Measurements from ENCODE around the gene WSB1. TPM values are rescaled to one million over a fixed set of nuclear protein-coding genes. Genes with fewer than 3 reads are reported as not detected.
A peak's percentile ranks its signal among the peaks of the same experiment; 100 is the strongest.
"Not testable (repeated sequence)": the region's sequence is repeated elsewhere in the genome, so short reads cannot be mapped to it uniquely, and the experiment has no call there.

WSB1 gene
- 60.7 TPM for total RNA-seq
- polyA plus RNA-seq, result 125 TPM
- long read RNA-seq, donor 1, full-length matches to known transcripts, result 4 of 11 reads
- long read RNA-seq, donor 1, partial matches to known transcripts, result 7 of 11 reads
- long read RNA-seq, donor 1, other reads (novel, unspliced or antisense), result 0 of 11 reads
- long read RNA-seq, donor 2, result 0 reads
- long read RNA-seq, donor 3, full-length matches to known transcripts, result 41 of 99 reads
- long read RNA-seq, donor 3, partial matches to known transcripts, result 58 of 99 reads
- long read RNA-seq, donor 3, other reads (novel, unspliced or antisense), result 0 of 99 reads
- long read RNA-seq, donor 4, full-length matches to known transcripts, result 8 of 90 reads
- long read RNA-seq, donor 4, partial matches to known transcripts, result 82 of 90 reads
- long read RNA-seq, donor 4, other reads (novel, unspliced or antisense), result 0 of 90 reads
- long read RNA-seq, donor 5, full-length matches to known transcripts, result 52 of 171 reads
- long read RNA-seq, donor 5, partial matches to known transcripts, result 119 of 171 reads
- long read RNA-seq, donor 5, other reads (novel, unspliced or antisense), result 0 of 171 reads
- long read RNA-seq, donor 6, full-length matches to known transcripts, result 19 of 49 reads
- long read RNA-seq, donor 6, partial matches to known transcripts, result 30 of 49 reads
- long read RNA-seq, donor 6, other reads (novel, unspliced or antisense), result 0 of 49 reads
- long read RNA-seq, donor 7, full-length matches to known transcripts, result 20 of 56 reads
- long read RNA-seq, donor 7, partial matches to known transcripts, result 36 of 56 reads
- long read RNA-seq, donor 7, other reads (novel, unspliced or antisense), result 0 of 56 reads
- long read RNA-seq, donor 8, full-length matches to known transcripts, result 9 of 9 reads
- long read RNA-seq, donor 8, partial matches to known transcripts, result 0 of 9 reads
- long read RNA-seq, donor 8, other reads (novel, unspliced or antisense), result 0 of 9 reads
- long read RNA-seq, donor 9, full-length matches to known transcripts, result 12 of 64 reads
- long read RNA-seq, donor 9, partial matches to known transcripts, result 52 of 64 reads
- long read RNA-seq, donor 9, other reads (novel, unspliced or antisense), result 0 of 64 reads
- long read RNA-seq, donor 10, full-length matches to known transcripts, result 7 of 38 reads
- long read RNA-seq, donor 10, partial matches to known transcripts, result 31 of 38 reads
- long read RNA-seq, donor 10, other reads (novel, unspliced or antisense), result 0 of 38 reads

GRCh38 chr17:27293898-27294688, at the start of gene WSB1:
Gene WSB1 (plus strand): TSS chr17:27294114. CDS start chr17:27294396, 282 bp downstream.
- Histone ChIP-seq H3K36me3 (ENCODE audit: control insufficient read depth in 2 of 2, insufficient read depth in 2 of 2, low read length in 1 of 2) (no peaks in the 10 kb centered on the region), H3K4me3 (ENCODE audit: low read length in 2 of 2) (peak within 1 kb of the TSS; percentile 92 to 97), H3K4me1 (ENCODE audit: control insufficient read depth in 2 of 2, insufficient read depth in 2 of 2, low read length in 2 of 2) (peaks cover 10 to 16% of the 10 kb centered on the region in 2 donors), H3K27ac (ENCODE audit: low read depth in 1 of 2, low read length in 1 of 2) (peak within 1 kb of the TSS; percentile 99), H3K27me3 (ENCODE audit: control insufficient read depth in 2 of 2, insufficient read depth in 1 of 2, low read length in 1 of 2) (no peaks in the 10 kb centered on the region), H3K9me3 (ENCODE audit: control insufficient read depth in 2 of 2, insufficient read depth in 1 of 2, low read length in 1 of 2) (no peaks in the 10 kb centered on the region)
- under 1% methylated on average over 66 of the region's 66 CpGs for WGBS
- DNase-seq (ENCODE audit: low read depth in 6 of 9, low spot score in 9 of 9), result peak; percentile 79 to 96 (median 89)

- Histone ChIP-seq H3K4me3 (ENCODE audit: low read length in 2 of 2) (no peak overlapping the region), H3K27me3 (ENCODE audit: control insufficient read depth in 2 of 2, insufficient read depth in 1 of 2, low read length in 1 of 2) (no peaks in the 10 kb centered on the region), H3K27ac (ENCODE audit: low read depth in 1 of 2, low read length in 1 of 2) (peak overlapping the region; percentile 63 to 77), H3K4me1 (ENCODE audit: control insufficient read depth in 2 of 2, insufficient read depth in 2 of 2, low read length in 2 of 2) (peaks cover 0 to 5% of the 10 kb centered on the region in 2 donors), H3K9me3 (ENCODE audit: control insufficient read depth in 2 of 2, insufficient read depth in 1 of 2, low read length in 1 of 2) (no peaks in the 10 kb centered on the region), H3K36me3 (ENCODE audit: control insufficient read depth in 2 of 2, insufficient read depth in 2 of 2, low read length in 1 of 2) (no peaks in the 10 kb centered on the region)
- peak in 1 of 9 donors; percentile 34 for DNase-seq (ENCODE audit: low read depth in 6 of 9, low spot score in 9 of 9)
- WGBS, result 80% methylated on average over 16 of the region's 16 CpGs
Measured at GRCh38 chr17:27244491-27245223, 49.3 kb upstream of the WSB1 start.

- no peak overlapping the region for H3K4me3 ChIP-seq (ENCODE audit: low read length in 2 of 2)
- H3K27ac ChIP-seq (ENCODE audit: low read depth in 1 of 2, low read length in 1 of 2), result peak overlapping the region; percentile 39 to 47
- no peaks in the 10 kb centered on the region for H3K27me3 ChIP-seq (ENCODE audit: control insufficient read depth in 2 of 2, insufficient read depth in 1 of 2, low read length in 1 of 2)
- no peaks in the 10 kb centered on the region for H3K36me3 ChIP-seq (ENCODE audit: control insufficient read depth in 2 of 2, insufficient read depth in 2 of 2, low read length in 1 of 2)
- WGBS, result 21% methylated on average over 7 of the region's 7 CpGs
- H3K4me1 ChIP-seq (ENCODE audit: control insufficient read depth in 2 of 2, insufficient read depth in 2 of 2, low read length in 2 of 2), result peaks cover 0 to 5% of the 10 kb centered on the region in 2 donors
- H3K9me3 ChIP-seq (ENCODE audit: control insufficient read depth in 2 of 2, insufficient read depth in 1 of 2, low read length in 1 of 2), result no peaks in the 10 kb centered on the region
- DNase-seq (ENCODE audit: low read depth in 6 of 9, low spot score in 9 of 9), result peak in 6 of 9 donors; percentile 8 to 59 (median 36)
Measured at GRCh38 chr17:27245230-27245696, 48.7 kb upstream of the WSB1 start.

GRCh38 chr17:27246537-27246936, 47.4 kb upstream of the WSB1 start:
- no peaks in the 10 kb centered on the region for H3K36me3 ChIP-seq (ENCODE audit: control insufficient read depth in 2 of 2, insufficient read depth in 2 of 2, low read length in 1 of 2)
- no peak overlapping the region for H3K27ac ChIP-seq (ENCODE audit: low read depth in 1 of 2, low read length in 1 of 2)
- no peak for DNase-seq (ENCODE audit: low read depth in 6 of 9, low spot score in 9 of 9)
- no peak overlapping the region for H3K4me3 ChIP-seq (ENCODE audit: low read length in 2 of 2)
- H3K27me3 ChIP-seq (ENCODE audit: control insufficient read depth in 2 of 2, insufficient read depth in 1 of 2, low read length in 1 of 2), result no peaks in the 10 kb centered on the region
- H3K4me1 ChIP-seq (ENCODE audit: control insufficient read depth in 2 of 2, insufficient read depth in 2 of 2, low read length in 2 of 2), result peaks cover 0 to 5% of the 10 kb centered on the region in 2 donors
- H3K9me3 ChIP-seq (ENCODE audit: control insufficient read depth in 2 of 2, insufficient read depth in 1 of 2, low read length in 1 of 2), result no peaks in the 10 kb centered on the region

GRCh38 chr17:27247071-27247957, 46.6 kb upstream of the WSB1 start:
- WGBS, result 90% methylated on average over 7 of the region's 7 CpGs
- H3K4me1 ChIP-seq (ENCODE audit: control insufficient read depth in 2 of 2, insufficient read depth in 2 of 2, low read length in 2 of 2), result peaks cover 0 to 5% of the 10 kb centered on the region in 2 donors
- H3K9me3 ChIP-seq (ENCODE audit: control insufficient read depth in 2 of 2, insufficient read depth in 1 of 2, low read length in 1 of 2), result no peaks in the 10 kb centered on the region
- no peak for DNase-seq (ENCODE audit: low read depth in 6 of 9, low spot score in 9 of 9)
- H3K4me3 ChIP-seq (ENCODE audit: low read length in 2 of 2), result no peak overlapping the region
- H3K36me3 ChIP-seq (ENCODE audit: control insufficient read depth in 2 of 2, insufficient read depth in 2 of 2, low read length in 1 of 2), result no peaks in the 10 kb centered on the region
- no peaks in the 10 kb centered on the region for H3K27me3 ChIP-seq (ENCODE audit: control insufficient read depth in 2 of 2, insufficient read depth in 1 of 2, low read length in 1 of 2)
- no peak overlapping the region for H3K27ac ChIP-seq (ENCODE audit: low read depth in 1 of 2, low read length in 1 of 2)

- no peaks in the 10 kb centered on the region for H3K27me3 ChIP-seq (ENCODE audit: control insufficient read depth in 2 of 2, insufficient read depth in 1 of 2, low read length in 1 of 2)
- H3K4me3 ChIP-seq (ENCODE audit: low read length in 2 of 2), result no peak overlapping the region
- no peaks in the 10 kb centered on the region for H3K9me3 ChIP-seq (ENCODE audit: control insufficient read depth in 2 of 2, insufficient read depth in 1 of 2, low read length in 1 of 2)
- no peak overlapping the region for H3K27ac ChIP-seq (ENCODE audit: low read depth in 1 of 2, low read length in 1 of 2)
- H3K4me1 ChIP-seq (ENCODE audit: control insufficient read depth in 2 of 2, insufficient read depth in 2 of 2, low read length in 2 of 2), result peaks cover 0 to 5% of the 10 kb centered on the region in 2 donors
- WGBS, result 95% methylated on average over 3 of the region's 3 CpGs
- H3K36me3 ChIP-seq (ENCODE audit: control insufficient read depth in 2 of 2, insufficient read depth in 2 of 2, low read length in 1 of 2), result no peaks in the 10 kb centered on the region
- no peak for DNase-seq (ENCODE audit: low read depth in 6 of 9, low spot score in 9 of 9)
Measured at GRCh38 chr17:27247958-27248342, 46.0 kb upstream of the WSB1 start.

- H3K27me3 ChIP-seq (ENCODE audit: control insufficient read depth in 2 of 2, insufficient read depth in 1 of 2, low read length in 1 of 2); H3K27ac ChIP-seq (ENCODE audit: low read depth in 1 of 2, low read length in 1 of 2); H3K9me3 ChIP-seq (ENCODE audit: control insufficient read depth in 2 of 2, insufficient read depth in 1 of 2, low read length in 1 of 2); H3K4me3 ChIP-seq (ENCODE audit: low read length in 2 of 2); DNase-seq (ENCODE audit: low read depth in 6 of 9, low spot score in 9 of 9); H3K4me1 ChIP-seq (ENCODE audit: control insufficient read depth in 2 of 2, insufficient read depth in 2 of 2, low read length in 2 of 2); H3K36me3 ChIP-seq (ENCODE audit: control insufficient read depth in 2 of 2, insufficient read depth in 2 of 2, low read length in 1 of 2): not testable (repeated sequence)
- WGBS, result 90% methylated on average over 1 of the region's 1 CpG
Measured at GRCh38 chr17:27250791-27251190, 43.1 kb upstream of the WSB1 start.
